Endothelial cell (in vitro differentiated cells): ENCODE data around the gene GLYR1. TPM values are rescaled to one million over a fixed set of nuclear protein-coding genes. Genes with fewer than 3 reads are reported as not detected.

Experiments used
- DNase-seq: peaks from one replicate; pipeline ENCODE4 v3.0.0; 2021; ENCODE audit warnings: low spot score
- H3K27ac Mint-ChIP-seq: one replicate; pipeline ENCODE4 v1.8.0; 2021; ENCODE audit warnings: mixed read lengths, inconsistent platforms; ENCODE audit not compliant: unreplicated experiment
- H3K27me3 Mint-ChIP-seq: one replicate; pipeline ENCODE4 v1.8.0; 2021; ENCODE audit warnings: mild to moderate bottlenecking, moderate library complexity, mixed read lengths, inconsistent platforms; ENCODE audit not compliant: unreplicated experiment
- H3K36me3 Mint-ChIP-seq: one replicate; pipeline ENCODE4 v1.8.0; 2021; ENCODE audit warnings: mild to moderate bottlenecking, low read depth, mixed read lengths, inconsistent platforms; ENCODE audit not compliant: unreplicated experiment
- H3K4me1 Mint-ChIP-seq: one replicate; pipeline ENCODE4 v1.8.0; 2021; ENCODE audit warnings: mild to moderate bottlenecking, mixed read lengths, inconsistent platforms; ENCODE audit not compliant: unreplicated experiment
- H3K4me3 Mint-ChIP-seq: one replicate; pipeline ENCODE4 v1.8.0; 2021; ENCODE audit warnings: mild to moderate bottlenecking, mixed read lengths, inconsistent platforms; ENCODE audit not compliant: unreplicated experiment
- H3K9me3 Mint-ChIP-seq: one replicate; pipeline ENCODE4 v1.8.0; 2021; ENCODE audit warnings: mixed read lengths, inconsistent platforms; ENCODE audit not compliant: unreplicated experiment
- CTCF ChIP-seq: fragments of 200-600 bp; sonication (generic); IDR thresholded peaks from one replicate; pipeline ENCODE4 v1.5.0; 2021; ENCODE audit warnings: antibody characterized with exemption; ENCODE audit not compliant: unreplicated experiment
- total RNA-seq: library from RNA; stranded (reverse); fragmentation: NEBNext Ultra II Directional; extraction: Animal tissue kit (Norgen Biotek cat#: 25700); gene quantifications from one replicate; pipeline ENCODE4 v1.2.1, GENCODE V29; 2021; ENCODE audit not compliant: unreplicated experiment

Gene GLYR1
- total RNA-seq, 1 donor from 2014 or later, result 111 TPM

- peaks cover 10% of the 10 kb centered on the region for H3K27me3 Mint-ChIP-seq
- no peaks in the 10 kb centered on the region for H3K4me1 Mint-ChIP-seq
- DNase-seq, result no peak
- no peak overlapping the region for H3K4me3 Mint-ChIP-seq
- H3K27ac Mint-ChIP-seq, result no peak overlapping the region
- no peak for TF ChIP-seq CTCF
- peaks cover 11% of the 10 kb centered on the region for H3K36me3 Mint-ChIP-seq
- H3K9me3 Mint-ChIP-seq, result no peaks in the 10 kb centered on the region
These were observed 63.1 kb downstream of the GLYR1 start for GRCh38 chr16:4783951-4784336.

GRCh38 chr16:4783251-4783950 is 63.7 kb downstream of the GLYR1 start:
- no peak for TF ChIP-seq CTCF
- Mint-ChIP-seq H3K4me1 (no peaks in the 10 kb centered on the region), H3K4me3 (peak overlapping the region; percentile 14), H3K27ac (no peak overlapping the region), H3K36me3 (peaks cover 11% of the 10 kb centered on the region), H3K27me3 (peaks cover 10% of the 10 kb centered on the region), H3K9me3 (no peaks in the 10 kb centered on the region)
- no peak for DNase-seq

GRCh38 chr16:4780235-4780634 is 66.9 kb downstream of the GLYR1 start:
- peaks cover 15% of the 10 kb centered on the region for H3K36me3 Mint-ChIP-seq
- no peaks in the 10 kb centered on the region for H3K4me1 Mint-ChIP-seq
- peaks cover 10% of the 10 kb centered on the region for H3K27me3 Mint-ChIP-seq
- H3K4me3 Mint-ChIP-seq, result no peak overlapping the region
- no peaks in the 10 kb centered on the region for H3K9me3 Mint-ChIP-seq
- no peak for DNase-seq
- no peak for TF ChIP-seq CTCF
- no peak overlapping the region for H3K27ac Mint-ChIP-seq

GRCh38 chr16:4778050-4778392 is 69.1 kb downstream of the GLYR1 start:
- H3K36me3 Mint-ChIP-seq, result peaks cover 7% of the 10 kb centered on the region
- no peaks in the 10 kb centered on the region for H3K9me3 Mint-ChIP-seq
- TF ChIP-seq CTCF, result no peak
- no peak overlapping the region for H3K27ac Mint-ChIP-seq
- DNase-seq, result no peak
- H3K4me1 Mint-ChIP-seq, result no peaks in the 10 kb centered on the region
- peaks cover 8% of the 10 kb centered on the region for H3K27me3 Mint-ChIP-seq
- H3K4me3 Mint-ChIP-seq, result no peak overlapping the region

- DNase-seq, result no peak
- no peak overlapping the region for H3K4me3 Mint-ChIP-seq
These were observed 69.6 kb downstream of the GLYR1 start for GRCh38 chr16:4777339-4778049.

More at GRCh38 chr16:4777339-4778049, 69.6 kb downstream of the GLYR1 start:
- no peaks in the 10 kb centered on the region for H3K9me3 Mint-ChIP-seq
- no peak overlapping the region for H3K27ac Mint-ChIP-seq
- peaks cover 5% of the 10 kb centered on the region for H3K27me3 Mint-ChIP-seq
- no peaks in the 10 kb centered on the region for H3K4me1 Mint-ChIP-seq
- no peak for TF ChIP-seq CTCF
- H3K36me3 Mint-ChIP-seq, result peaks cover 4% of the 10 kb centered on the region
